PC-9 (cell line): ENCODE data around the gene UBE2QL1.

ENCODE experiments used
- CTCF ChIP-seq: fragments of 200-600 bp; sonication (generic); conservative IDR thresholded peaks from 2 replicates; pipeline ENCODE4 v1.6.1; 2017; ENCODE audit warnings: mixed run types, antibody characterized with exemption, mild to moderate bottlenecking, moderate library complexity
- EZH2 ChIP-seq: fragments of 200-600 bp; sonication (generic); IDR thresholded peaks from 2 replicates; pipeline ENCODE4 v1.8.0; 2017; ENCODE audit warnings: antibody characterized with exemption, low read depth

GRCh38 chr5:6446626-6447309, 1.9 kb upstream of the UBE2QL1 start:
- no peak for TF ChIP-seq CTCF
- no peak for TF ChIP-seq EZH2
